Measurements from ENCODE around the gene STX16.

STX16 gene

GRCh38 chr20:58682656-58683531, 31.8 kb downstream of the STX16 start:
- no peak for DNase-seq

- DNase-seq: no peak
These were observed 33.2 kb downstream of the STX16 start for GRCh38 chr20:58684291-58684690.

GRCh38 chr20:58685988-58686387, 34.9 kb downstream of the STX16 start:
- no peak for DNase-seq

GRCh38 chr20:58688414-58688813, 37.3 kb downstream of the STX16 start:
- DNase-seq: no peak

- DNase-seq: no peak
These were observed 37.8 kb downstream of the STX16 start for GRCh38 chr20:58688840-58689239.

- no peak for DNase-seq
These were observed 39.5 kb downstream of the STX16 start for GRCh38 chr20:58690396-58691135.

- no peak for DNase-seq
These were observed 40.9 kb downstream of the STX16 start for GRCh38 chr20:58691773-58692578.

GRCh38 chr20:58692579-58693225, 41.6 kb downstream of the STX16 start, which contains the start of gene NPEPL1:
Gene NPEPL1 (plus strand): TSS chr20:58692800. CDS start chr20:58692901, 101 bp downstream.
- peak; percentile 87 for DNase-seq

- DNase-seq: no peak
These were observed 42.3 kb downstream of the STX16 start for GRCh38 chr20:58693226-58694006.

- DNase-seq: no peak
These were observed 43.4 kb downstream of the STX16 start for GRCh38 chr20:58694241-58695083.

GRCh38 chr20:58695084-58695722, 44.1 kb downstream of the STX16 start:
- no peak for DNase-seq

GRCh38 chr20:58695895-58696375, 44.9 kb downstream of the STX16 start:
- DNase-seq: no peak

- DNase-seq: no peak
These were observed 45.4 kb downstream of the STX16 start for GRCh38 chr20:58696411-58696961.

GRCh38 chr20:58697201-58697866, 46.3 kb downstream of the STX16 start:
- DNase-seq: no peak

GRCh38 chr20:58697867-58698703, 47.0 kb downstream of the STX16 start:
- DNase-seq: no peak

GRCh38 chr20:58698741-58699622, 47.9 kb downstream of the STX16 start:
- DNase-seq: no peak

- DNase-seq: no peak
These were observed 48.6 kb downstream of the STX16 start for GRCh38 chr20:58699623-58700107.

Data from activated effector memory CD4-positive, alpha-beta T cell treated with anti-CD3 and anti-CD28 coated beads, Interleukin-2, amount 50 U/mL, for 16 hours (primary cell).